NCI-H82 treated with DMSO at 0.1 percent for 48 hours (cell line): ENCODE results near the gene LRBA.

ENCODE experiments used
- DNase-seq: peaks from one replicate; lab custom pipeline; 2025; ENCODE audit not compliant: unreplicated experiment; lab: John Stamatoyannopoulos, UW

The LRBA gene

GRCh38 chr4:150332086-150332485 is 683.0 kb downstream of the LRBA start:
- no peak for DNase-seq

DNA sequence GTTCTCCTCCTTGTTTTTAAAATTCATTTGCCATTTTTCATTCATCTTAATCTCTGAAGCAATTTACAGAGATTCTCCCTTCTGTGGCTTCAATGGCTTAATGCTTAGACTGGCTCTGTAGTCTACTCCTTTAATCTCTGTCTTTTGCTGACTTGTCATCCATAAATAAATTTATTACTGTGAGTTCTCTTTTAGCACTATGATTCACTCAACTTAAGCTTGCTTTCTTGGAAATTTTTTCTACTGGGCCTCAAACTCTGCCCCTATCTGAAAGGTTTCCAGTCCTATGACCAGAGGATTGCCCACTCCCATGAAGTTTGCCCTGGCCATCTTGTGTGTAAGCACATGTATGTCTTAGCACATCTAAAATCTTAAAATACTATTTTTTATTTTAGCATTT is 685.7 kb downstream of the LRBA start:
- no peak for DNase-seq

GRCh38 chr4:150328496-150328895 is 686.6 kb downstream of the LRBA start:
- DNase-seq: no peak

GRCh38 chr4:150327262-150327780 is 687.8 kb downstream of the LRBA start:
- no peak for DNase-seq

DNA sequence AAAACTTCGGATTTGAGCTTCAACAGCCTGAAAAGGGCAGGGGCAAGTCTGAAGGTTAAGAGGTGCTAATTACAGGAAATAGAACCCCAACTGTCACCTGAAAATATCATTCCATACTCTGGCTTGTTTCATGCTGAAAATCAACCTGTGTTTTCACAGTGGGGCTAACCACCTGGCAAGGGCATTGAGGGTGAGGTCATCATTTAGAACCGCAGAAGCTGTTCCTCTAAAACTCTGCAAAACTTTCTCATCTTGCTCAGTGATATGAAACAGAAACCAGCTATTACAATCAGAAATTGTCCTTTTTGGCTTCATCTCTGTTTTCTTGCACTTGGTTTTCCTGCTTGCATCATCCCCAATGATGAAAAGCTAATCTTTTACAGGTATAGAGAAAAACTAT is 689.2 kb downstream of the LRBA start:
- no peak for DNase-seq

DNA sequence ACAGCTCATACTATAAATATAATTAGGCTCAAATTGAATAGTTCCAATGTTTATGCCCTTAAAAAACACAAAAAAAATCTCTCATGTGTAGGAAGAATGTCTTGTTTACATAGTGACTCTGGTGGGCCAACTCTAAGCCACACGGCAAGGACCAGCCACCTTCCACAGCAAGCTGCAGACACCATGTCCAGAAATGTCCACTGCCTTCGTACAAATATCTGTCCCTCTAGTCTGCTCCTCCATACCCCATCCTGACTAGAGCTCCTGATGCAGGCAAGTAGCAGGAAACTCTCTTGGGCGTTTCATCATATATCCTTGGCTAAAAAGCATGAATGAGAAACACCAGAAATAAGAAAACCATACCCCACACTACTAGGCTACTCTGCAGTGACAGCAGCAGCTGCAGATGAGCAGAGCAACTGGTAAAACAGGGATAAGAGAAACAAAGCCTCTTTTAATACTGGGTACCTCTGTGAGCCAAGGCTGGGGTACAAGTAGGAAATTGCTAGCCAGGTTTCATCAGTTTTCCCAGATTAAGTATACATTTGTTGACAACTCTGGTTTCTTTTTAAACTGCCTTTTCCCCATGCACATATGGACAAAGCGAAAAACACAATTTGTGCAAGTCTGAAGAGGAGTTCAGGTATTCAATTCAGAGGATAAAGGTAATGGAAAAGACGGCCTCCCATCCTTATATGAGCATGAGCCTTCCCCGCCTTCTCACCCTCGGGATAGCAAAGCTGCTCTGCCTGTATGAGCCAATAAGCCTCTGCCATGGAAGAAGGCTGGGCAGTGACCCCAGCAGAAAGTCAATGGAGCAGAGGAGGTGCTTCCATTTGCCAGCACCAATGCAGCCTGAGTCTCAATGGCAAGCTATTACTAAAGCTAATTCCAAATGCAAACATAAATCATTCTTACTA is 691.4 kb downstream of the LRBA start:
- no peak for DNase-seq

- peak; percentile 11 for DNase-seq
Measured at GRCh38 chr4:150322646-150323045, 692.4 kb downstream of the LRBA start.

DNA sequence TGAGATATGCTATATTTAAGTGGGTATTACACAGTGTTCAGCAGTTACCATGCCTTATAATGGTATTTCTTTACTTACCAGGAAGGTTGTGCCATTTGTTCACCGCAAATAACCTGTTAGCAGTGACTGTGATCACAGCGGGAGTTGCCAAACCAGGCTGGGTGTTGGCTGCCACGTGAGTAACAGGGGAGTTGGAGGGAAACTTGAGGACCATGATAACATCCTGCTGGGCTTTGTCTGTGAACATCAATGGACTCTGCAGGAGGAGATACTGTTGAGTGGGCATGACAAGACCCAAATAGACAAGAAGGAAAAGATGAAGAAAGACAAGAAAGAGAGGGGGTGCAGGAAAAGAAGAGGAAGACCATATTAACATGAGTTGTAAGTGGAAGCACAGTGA is 694.0 kb downstream of the LRBA start:
- no peak for DNase-seq

DNA sequence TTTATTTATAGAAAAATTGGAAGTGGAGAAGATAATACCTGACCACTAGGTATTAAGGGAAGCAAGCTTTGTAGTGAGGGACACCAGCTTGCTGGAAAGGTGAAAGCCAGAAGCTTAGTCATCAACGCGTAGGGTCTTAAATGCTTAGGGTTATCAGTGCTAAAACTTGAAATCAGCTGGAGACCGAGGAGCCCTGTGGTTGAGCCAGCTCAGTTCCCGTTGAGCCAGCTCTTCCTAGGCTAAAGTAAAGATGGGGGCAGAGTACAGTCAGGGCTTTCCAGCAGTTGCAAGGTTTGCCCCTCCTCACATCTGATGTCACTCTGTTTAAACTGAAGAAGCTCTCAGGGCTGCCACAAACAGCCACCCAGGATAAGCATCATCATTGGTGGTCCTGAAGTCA is 696.1 kb downstream of the LRBA start:
- no peak for DNase-seq

- DNase-seq: no peak
Measured at GRCh38 chr4:150318527-150318926, 696.6 kb downstream of the LRBA start.

DNA sequence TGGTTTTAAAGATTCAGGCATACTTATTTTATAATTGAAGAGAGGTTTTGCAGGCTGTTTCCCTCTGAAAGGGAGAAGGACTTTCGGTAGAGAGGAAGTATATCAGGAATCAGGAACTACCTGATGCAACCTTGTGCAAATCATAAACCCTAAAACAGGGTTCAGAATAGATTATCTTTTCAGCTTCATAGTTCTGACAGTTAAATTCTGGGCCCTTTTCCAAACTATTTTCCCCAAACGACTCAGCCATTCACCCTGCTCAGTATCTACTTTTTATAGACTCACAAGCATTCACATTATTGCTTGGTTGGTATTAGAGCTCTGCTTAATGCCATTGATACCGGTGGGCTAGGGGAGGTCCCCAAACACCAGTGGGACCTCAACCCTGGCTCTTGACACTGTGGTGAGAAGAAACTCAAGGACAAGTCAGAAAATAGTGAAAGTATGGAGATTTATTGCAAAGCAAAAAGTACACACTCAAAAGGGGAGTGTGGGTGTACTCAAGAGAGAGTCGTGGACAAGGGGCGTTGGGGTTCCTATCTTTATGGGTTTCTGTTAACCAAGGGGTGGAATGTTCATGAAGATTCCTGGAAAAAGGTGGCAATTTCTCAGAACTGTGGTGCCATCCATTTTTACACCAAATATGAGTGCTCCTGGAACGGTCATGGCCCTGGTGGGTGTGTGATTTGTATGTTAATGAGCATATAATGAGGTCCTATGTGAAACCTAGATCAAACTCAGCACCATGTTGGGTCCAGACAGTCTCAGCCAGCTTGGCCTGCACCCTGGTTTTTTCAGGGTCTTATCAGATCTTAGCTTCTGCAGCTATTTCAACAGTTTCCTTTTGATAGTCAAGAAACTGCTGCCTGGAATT is 698.5 kb downstream of the LRBA start:
- no peak for DNase-seq

DNA sequence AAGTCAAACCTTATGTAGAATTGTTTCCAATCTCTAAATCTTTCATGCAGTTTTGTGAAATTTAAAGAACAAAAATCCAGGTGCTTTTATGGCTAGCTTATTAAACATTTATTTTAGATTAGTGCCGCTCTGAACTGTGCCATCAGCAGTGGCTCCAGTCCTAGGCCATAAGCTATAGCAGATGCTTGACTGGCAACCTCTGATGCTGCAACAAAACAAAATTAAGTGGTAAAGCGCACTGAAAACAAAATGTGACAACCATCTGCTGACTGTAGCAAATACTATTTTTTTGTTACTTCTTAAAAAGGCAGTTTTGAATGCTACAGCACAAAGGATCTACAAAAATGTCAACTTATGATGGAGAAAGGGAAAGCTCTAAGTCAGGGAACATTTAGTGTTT is 699.4 kb downstream of the LRBA start:
- DNase-seq: no peak

GRCh38 chr4:150315175-150315574 is 699.9 kb downstream of the LRBA start:
- DNase-seq: no peak

- DNase-seq: no peak
Measured at GRCh38 chr4:150314031-150314430, 701.1 kb downstream of the LRBA start.

- DNase-seq: no peak
Measured at GRCh38 chr4:150310159-150310895, 704.8 kb downstream of the LRBA start.

DNA sequence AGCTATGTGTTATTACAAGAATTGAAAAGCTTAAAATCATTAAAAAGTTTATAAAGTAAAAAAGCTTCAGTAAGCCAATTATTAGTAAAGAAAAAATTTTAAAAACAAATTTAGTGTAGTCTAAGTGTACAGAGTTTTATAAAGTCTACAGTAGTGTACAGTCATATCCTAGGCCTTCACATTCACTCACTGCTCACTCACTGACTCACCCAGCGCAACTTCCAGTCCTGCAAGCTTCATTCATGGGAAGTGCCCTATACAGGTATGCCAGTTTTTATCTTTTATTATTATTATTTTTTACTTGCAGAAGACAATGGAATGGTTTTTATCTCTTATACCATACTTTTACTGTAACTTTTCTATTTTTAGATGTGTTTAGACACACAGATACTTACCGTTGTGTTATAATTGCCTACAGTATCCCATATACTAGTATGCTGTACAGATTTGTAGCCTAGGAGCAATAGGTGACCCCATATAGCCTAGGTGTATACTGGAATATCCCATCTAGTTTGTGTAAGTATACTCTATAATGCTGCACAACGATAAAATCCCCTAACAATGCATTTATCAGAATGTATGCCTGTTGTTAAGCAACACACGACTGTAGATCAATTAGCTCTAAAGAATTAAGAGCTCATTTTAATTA is 706.1 kb downstream of the LRBA start:
- no peak for DNase-seq

- DNase-seq: no peak
Measured at GRCh38 chr4:150306719-150307118, 708.4 kb downstream of the LRBA start.

DNA sequence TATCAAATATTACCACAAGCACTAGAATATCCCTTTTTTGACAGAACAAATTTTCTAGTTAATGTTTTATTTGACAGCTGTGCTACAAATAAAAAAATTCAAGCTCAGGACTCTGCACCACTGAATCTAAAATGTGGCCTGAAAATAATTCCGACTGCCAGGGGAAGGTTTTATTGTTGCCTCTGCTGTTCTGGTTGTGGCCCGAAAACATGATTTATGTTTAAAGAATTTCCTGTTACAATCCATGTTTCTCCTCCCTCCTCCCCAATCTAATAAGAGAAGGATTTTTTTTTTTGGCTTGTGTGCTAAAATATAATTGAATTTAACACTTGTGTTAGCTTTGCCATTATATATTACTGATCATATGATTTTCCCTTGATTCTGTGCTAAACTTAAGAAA is 709.1 kb downstream of the LRBA start:
- DNase-seq: no peak

DNA sequence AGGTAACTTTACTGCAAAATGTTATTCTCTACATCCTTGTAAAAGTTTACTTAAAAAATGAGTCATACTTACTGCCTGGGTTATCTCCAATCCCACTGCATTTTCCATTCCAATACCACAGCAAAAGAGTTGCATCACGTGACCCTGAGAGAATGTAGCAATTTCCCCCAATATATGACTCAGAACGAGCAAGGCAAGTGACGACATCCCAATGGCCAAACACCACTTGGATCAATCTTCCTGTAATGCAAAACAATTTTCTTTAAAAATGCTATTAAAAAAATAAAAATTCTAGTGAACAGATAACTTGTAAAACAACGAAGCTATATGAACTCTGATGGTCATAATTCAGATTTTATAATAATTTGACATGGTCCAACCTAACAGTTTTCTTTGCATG is 712.5 kb downstream of the LRBA start:
- DNase-seq: no peak

GRCh38 chr4:150299816-150300215 is 715.3 kb downstream of the LRBA start:
- DNase-seq: no peak
